ENCODE results near the gene SRGAP1. TPM values are rescaled to one million over a fixed set of nuclear protein-coding genes. Genes with fewer than 3 reads are reported as not detected.

SRGAP1 gene
- total and polyA plus RNA-seq, 2 of the 4 experiments (the other 2 are of a cell fraction) = 10.0 to 10.2 TPM

GRCh38 chr12:63862187-63862968, 17.9 kb downstream of the SRGAP1 start:
- peak overlapping the region; percentile 3 for H2BK5ac ChIP-seq (ENCODE audit: low read depth, low read length, poor library complexity, severe bottlenecking)
- H2BK15ac ChIP-seq (ENCODE audit: low read depth, low read length) = no peak overlapping the region
- no peak overlapping the region for H2AK5ac ChIP-seq (ENCODE audit: low read depth, low read length)
- intact Hi-C loops (cut with micrococcal nuclease) (loop anchor here (2.0 to 5.0 kb wide), 2 partner anchors 14 to 55 kb away; no protein-coding TSS in a partner anchor), in situ Hi-C loops (cut with MboI; ENCODE audit: low sequenced_read_pairs) (no loop called here), dilution Hi-C loops (cut with HindIII; ENCODE audit: low sequenced_read_pairs, unreplicated experiment) (no loop called here)
- H3K36me3 ChIP-seq (ENCODE audit: control insufficient read depth, insufficient read depth, low read length) = peaks cover 3% of the 10 kb centered on the region; the same call in 1 of the 2 replicates
- no peak overlapping the region for H2AFZ ChIP-seq (replicated peaks; ENCODE audit: low read length, poor library complexity)
- H2BK120ac ChIP-seq (ENCODE audit: low read depth, low read length) = no peak overlapping the region
- ChIA-PET CTCF (interaction anchor here (1.1 kb wide), 1 partner anchor 319 kb away, joined by 3 read pairs; no protein-coding TSS in a partner anchor), POLR2A (ENCODE audit: unreplicated experiment) (no interaction called here)
- H2BK20ac ChIP-seq (ENCODE audit: low read depth, low read length) = 0 out of 2 replicates have a peak overlapping the region, but pooled peaks have one; percentile 8
- H4K8ac ChIP-seq (ENCODE audit: low read depth in 2 of 2, low read length in 2 of 2) = no peak overlapping the region
- H3K27ac ChIP-seq (ENCODE audit: insufficient read depth, low read length) = peak overlapping the region; percentile 40; the same call in 1 of the 2 replicates
- H3K9ac ChIP-seq (ENCODE audit: low read depth, low read length) = no peak overlapping the region
- no peak overlapping the region for H3K18ac ChIP-seq (ENCODE audit: low read depth, low read length)
- TF ChIP-seq RFX5 (IDR thresholded peaks at IDR 0.05; ENCODE audit: low read depth, low read length) (no peak), BHLHE40 (IDR thresholded peaks at IDR 0.05; ENCODE audit: low read depth, low read length) (no peak), ELK1 (IDR thresholded peaks at IDR 0.05; ENCODE audit: borderline replicate concordance, low read depth, low read length) (no peak), NFE2L2 (IDR thresholded peaks at IDR 0.05; ENCODE audit: low read depth, low read length) (no peak), CHD1 (IDR thresholded peaks at IDR 0.05; ENCODE audit: low read depth, low read length) (no peak), MAFK (IDR thresholded peaks at IDR 0.05; ENCODE audit: low read depth, low read length) (no peak), SMC3 (IDR thresholded peaks at IDR 0.05; ENCODE audit: low read depth, low read length) (no peak)
- no peak overlapping the region for H2AK9ac ChIP-seq (replicated peaks; ENCODE audit: low read depth, low read length, poor library complexity)
- no peaks in the 10 kb centered on the region for H3K27me3 ChIP-seq (ENCODE audit: control insufficient read depth, insufficient read depth, low read length)
- no peak for DNase-seq
- H3K56ac ChIP-seq (ENCODE audit: extremely low read depth, insufficient read depth, low read length) = no peak overlapping the region
- H4K5ac ChIP-seq (ENCODE audit: low read depth, low read length) = no peak overlapping the region
- no peak overlapping the region for H3K4me3 ChIP-seq (ENCODE audit: insufficient read depth, low read depth, low read length)
- no peaks in the 10 kb centered on the region for H3K9me3 ChIP-seq (ENCODE audit: control insufficient read depth, insufficient read depth, low read length)
- H3K4me1 ChIP-seq (ENCODE audit: control insufficient read depth, insufficient read depth, low read length) = peaks cover 19% of the 10 kb centered on the region
- H4K91ac ChIP-seq (ENCODE audit: insufficient read depth, low read depth, low read length) = no peak overlapping the region
- no peak overlapping the region for H3K14ac ChIP-seq (replicated peaks; ENCODE audit: low read depth, low read length)
- BruUV-seq (replicated peaks) = no TSS peak
- peaks cover 5 to 71% of the 10 kb centered on the region in 2 experiments for H3K79me1 ChIP-seq (ENCODE audit: low read depth in 1 of 2, low read length in 2 of 2)
- H4K20me1 ChIP-seq (ENCODE audit: insufficient read depth, low read length) = peaks cover 80% of the 10 kb centered on the region
- peak overlapping the region; percentile 1; the same call in 1 of the 2 replicates for H3K4me2 ChIP-seq (ENCODE audit: low read depth, low read length)
- H3K4ac ChIP-seq (ENCODE audit: low read depth, low read length) = no peak overlapping the region; the same call in 1 of the 2 replicates
- no peak; the same call in 1 of the 2 replicates for ATAC-seq (ENCODE audit: low read depth)
- 0% methylated on average over 1 of the region's 6 CpGs; no CpG with 5 or more reads in 1 of the 2 experiments for WGBS, 2 experiments (ENCODE audit: extremely low coverage in 2 of 2, insufficient read length in 1 of 2)
- H3K23ac ChIP-seq (ENCODE audit: low read depth, low read length) = peak overlapping the region; percentile 21; the same call in 1 of the 2 replicates
- H3K9me1 ChIP-seq (ENCODE audit: insufficient read depth, low read length) = peaks cover 7% of the 10 kb centered on the region
